Stimulated activated naive B cell treated with anti-CD40 and anti-IgM and Interleukin-4, amounts not matched to agents 10 μg/mL and 1 μg/mL and 100 μg/mL, for 72 hours (primary cell): ENCODE results near the gene THPO.
A peak's percentile ranks its signal among the peaks of the same experiment; 100 is the strongest.
"Not testable (repeated sequence)": the region's sequence is repeated elsewhere in the genome, so short reads cannot be mapped to it uniquely, and the experiment has no call there.

Experiments used
- ATAC-seq, 2 donors: fragments of 150-1000 bp; cut with Tn5 transposase; replicated peaks; 2 replicates each; pipeline ENCODE4 v1.10.0; 2021; ENCODE audit warnings: moderate library complexity in 1 of 2
- DNase-seq: peaks from one replicate; pipeline ENCODE4 v3.0.0; 2021
- H3K27ac Mint-ChIP-seq: one replicate; pipeline ENCODE4 v1.8.0; 2022; ENCODE audit warnings: mild to moderate bottlenecking, mixed read lengths
- H3K27me3 Mint-ChIP-seq, 2 donors: one replicate each; pipeline ENCODE4 v1.8.0; 2022; ENCODE audit warnings: mixed read lengths in 2 of 2
- H3K36me3 Mint-ChIP-seq, 2 donors: one replicate each; pipeline ENCODE4 v1.8.0; 2022; ENCODE audit warnings: mixed read lengths in 2 of 2, mild to moderate bottlenecking in 1 of 2
- H3K4me1 Mint-ChIP-seq, 2 donors: one replicate each; pipeline ENCODE4 v1.8.0; 2022; ENCODE audit warnings: mixed read lengths in 2 of 2, mild to moderate bottlenecking in 1 of 2
- H3K4me3 Mint-ChIP-seq, 2 donors: one replicate each; pipeline ENCODE4 v1.8.0; 2022; ENCODE audit warnings: mild to moderate bottlenecking in 2 of 2, mixed read lengths in 2 of 2, moderate library complexity in 1 of 2
- H3K9me3 Mint-ChIP-seq, 2 donors: one replicate each; pipeline ENCODE4 v1.8.0; 2022; ENCODE audit warnings: mixed read lengths in 2 of 2, mild to moderate bottlenecking in 1 of 2

The THPO gene

DNA sequence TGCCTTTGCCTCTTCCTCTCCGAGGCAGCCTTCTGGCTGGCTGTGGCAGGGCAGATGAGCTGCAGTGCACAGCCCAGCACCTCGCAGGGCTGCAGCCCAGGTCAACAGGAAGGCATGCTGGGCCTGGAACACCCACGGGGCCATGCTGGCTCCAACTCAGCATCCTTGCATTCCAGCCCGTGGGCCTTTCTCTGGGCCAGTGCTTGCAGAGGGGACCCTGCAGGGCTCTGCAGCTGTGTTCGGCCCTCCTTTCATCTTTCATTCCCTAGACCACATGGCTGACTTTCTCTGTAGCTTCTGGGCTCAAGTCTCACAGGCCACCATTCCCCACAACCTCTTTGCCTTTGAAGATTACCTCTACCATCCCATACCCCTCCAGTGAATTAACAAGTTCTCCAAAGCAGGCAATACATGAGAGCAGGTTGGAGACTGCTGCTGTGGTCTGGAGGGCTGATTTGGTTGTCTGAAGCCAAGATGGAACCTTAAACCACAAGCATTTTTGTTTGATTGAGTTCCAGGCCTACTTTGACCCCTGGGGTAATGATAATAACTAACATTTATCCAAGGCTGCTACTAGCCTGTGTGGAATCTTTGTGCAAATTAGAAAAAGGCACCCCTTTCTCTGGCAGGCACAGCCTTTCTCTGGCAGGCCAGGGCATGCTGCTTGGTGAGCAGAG is 34.7 kb downstream of the THPO start:
- H3K9me3 Mint-ChIP-seq: no peaks in the 10 kb centered on the region
- H3K27me3 Mint-ChIP-seq: no peaks in the 10 kb centered on the region
- H3K27ac Mint-ChIP-seq: no peak overlapping the region
- no peak overlapping the region for H3K4me3 Mint-ChIP-seq
- ATAC-seq (no peak), DNase-seq (no peak)
- peaks cover 12 to 13% of the 10 kb centered on the region in 2 donors for H3K4me1 Mint-ChIP-seq
- H3K36me3 Mint-ChIP-seq: peaks cover 24 to 37% of the 10 kb centered on the region in 2 donors

DNA sequence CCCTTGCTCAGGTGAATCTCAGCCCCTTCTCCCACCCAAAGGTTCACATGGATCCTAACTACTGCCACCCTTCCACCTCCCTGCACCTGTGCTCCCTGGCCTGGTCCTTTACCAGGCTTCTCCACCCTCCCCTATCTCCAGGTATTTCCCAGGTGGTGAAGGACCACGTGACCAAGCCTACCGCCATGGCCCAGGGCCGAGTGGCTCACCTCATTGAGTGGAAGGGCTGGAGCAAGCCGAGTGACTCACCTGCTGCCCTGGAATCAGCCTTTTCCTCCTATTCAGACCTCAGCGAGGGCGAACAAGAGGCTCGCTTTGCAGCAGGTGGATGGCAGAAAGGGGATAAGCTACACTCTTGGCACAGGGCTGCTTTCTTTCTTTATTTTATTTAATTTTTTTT is 36.1 kb downstream of the THPO start:
- no peak overlapping the region for H3K4me3 Mint-ChIP-seq
- H3K27ac Mint-ChIP-seq: peak overlapping the region; percentile 51
- DNase-seq (no peak), ATAC-seq (no peak)
- H3K4me1 Mint-ChIP-seq: peaks cover 19 to 27% of the 10 kb centered on the region in 2 donors
- H3K27me3 Mint-ChIP-seq: no peaks in the 10 kb centered on the region
- peaks cover 30 to 47% of the 10 kb centered on the region in 2 donors for H3K36me3 Mint-ChIP-seq
- no peaks in the 10 kb centered on the region for H3K9me3 Mint-ChIP-seq

DNA sequence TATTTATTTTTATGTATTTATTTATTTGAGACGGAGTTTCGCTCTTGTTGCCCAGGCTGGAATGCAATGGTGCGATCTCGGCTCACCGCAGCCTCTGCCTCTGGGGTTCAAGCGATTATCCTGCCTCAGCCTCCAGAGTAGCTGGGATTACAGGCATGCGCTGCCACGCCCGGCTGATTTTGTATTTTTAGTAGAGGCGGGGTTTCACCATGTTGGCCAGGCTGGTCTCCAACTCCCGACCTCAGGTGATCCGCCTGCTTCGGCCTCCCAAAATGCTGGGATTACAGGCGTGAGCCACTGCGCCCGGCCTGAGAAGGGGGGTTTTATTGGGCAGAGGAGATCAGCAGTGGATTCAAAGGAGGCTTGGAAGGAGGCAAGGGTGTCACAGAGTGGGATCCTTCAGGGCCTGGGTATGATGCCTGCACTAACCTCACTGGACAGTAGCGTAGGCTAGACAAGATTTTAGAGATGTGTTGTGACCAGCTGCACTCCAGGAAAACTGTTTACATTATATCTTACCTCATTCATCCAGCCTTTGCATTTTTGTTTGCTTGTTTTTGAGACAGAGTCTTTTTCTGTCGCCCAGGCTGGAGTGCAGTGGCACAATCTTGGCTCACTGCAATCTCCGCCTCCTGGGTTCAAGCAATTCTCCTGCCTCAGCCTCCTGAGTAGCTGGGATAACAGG is 38.4 kb downstream of the THPO start:
- Mint-ChIP-seq H3K36me3 (peaks cover 25 to 42% of the 10 kb centered on the region in 2 donors), H3K4me1 (peaks cover 26 to 39% of the 10 kb centered on the region in 2 donors)
- H3K4me3 Mint-ChIP-seq, H3K9me3 Mint-ChIP-seq, DNase-seq, H3K27me3 Mint-ChIP-seq, H3K27ac Mint-ChIP-seq, ATAC-seq: not testable (repeated sequence)

DNA sequence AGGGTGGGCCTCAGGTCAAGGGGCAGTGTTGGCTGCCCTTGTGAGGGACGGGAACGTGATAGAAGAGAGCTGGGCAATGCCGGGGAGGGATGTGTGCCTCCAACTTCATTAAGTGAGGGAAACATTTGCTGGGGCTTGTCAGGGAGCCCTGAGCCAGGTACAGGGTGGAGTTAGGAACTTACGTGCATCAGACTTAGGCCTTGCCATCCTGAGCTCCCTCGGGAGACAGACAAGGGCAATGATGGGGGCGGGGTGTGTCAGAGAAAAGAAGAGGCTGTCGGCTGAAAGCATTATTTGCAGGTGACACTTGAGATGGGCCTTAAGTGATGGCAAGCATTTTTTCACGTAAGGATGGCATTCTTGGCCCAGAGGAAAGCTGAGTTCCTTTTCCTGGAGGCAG is 39.0 kb downstream of the THPO start:
- Mint-ChIP-seq H3K9me3 (no peaks in the 10 kb centered on the region), H3K4me3 (peak overlapping the region in 1 of 2 donors; percentile 36), H3K27me3 (no peaks in the 10 kb centered on the region), H3K36me3 (peaks cover 28 to 44% of the 10 kb centered on the region in 2 donors), H3K4me1 (peaks cover 29 to 43% of the 10 kb centered on the region in 2 donors), H3K27ac (peak overlapping the region; percentile 75)
- no peak for ATAC-seq
- no peak for DNase-seq

DNA sequence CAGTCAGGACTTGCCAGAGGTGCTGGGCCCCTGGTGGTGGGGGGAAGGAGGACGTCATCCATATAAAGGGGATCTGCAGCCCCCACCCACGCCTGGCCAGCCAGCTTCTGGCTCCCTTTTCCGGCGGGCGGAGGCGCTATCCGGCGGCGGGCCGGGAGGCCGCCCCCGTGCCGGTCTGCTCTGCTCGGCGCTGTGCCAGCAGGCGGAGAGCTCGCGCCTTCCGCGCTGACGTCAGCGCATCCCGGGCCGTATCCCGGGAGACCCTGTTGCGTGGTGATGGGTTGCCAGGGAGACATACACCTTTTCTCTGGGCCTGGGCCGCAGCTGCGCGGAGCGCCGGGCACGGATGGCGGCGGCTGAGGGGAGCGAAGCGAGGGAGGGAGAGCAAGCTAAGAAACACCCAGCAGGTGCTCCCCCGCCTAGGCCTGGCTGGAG is 39.5 kb downstream of the THPO start:
- Mint-ChIP-seq H3K36me3 (peaks cover 31 to 48% of the 10 kb centered on the region in 2 donors), H3K4me1 (peaks cover 33 to 48% of the 10 kb centered on the region in 2 donors), H3K27me3 (no peaks in the 10 kb centered on the region), H3K27ac (peak overlapping the region; percentile 75), H3K4me3 (peak overlapping the region in 1 of 2 donors; percentile 36), H3K9me3 (no peaks in the 10 kb centered on the region)
- ATAC-seq (no peak), DNase-seq (no peak)

DNA sequence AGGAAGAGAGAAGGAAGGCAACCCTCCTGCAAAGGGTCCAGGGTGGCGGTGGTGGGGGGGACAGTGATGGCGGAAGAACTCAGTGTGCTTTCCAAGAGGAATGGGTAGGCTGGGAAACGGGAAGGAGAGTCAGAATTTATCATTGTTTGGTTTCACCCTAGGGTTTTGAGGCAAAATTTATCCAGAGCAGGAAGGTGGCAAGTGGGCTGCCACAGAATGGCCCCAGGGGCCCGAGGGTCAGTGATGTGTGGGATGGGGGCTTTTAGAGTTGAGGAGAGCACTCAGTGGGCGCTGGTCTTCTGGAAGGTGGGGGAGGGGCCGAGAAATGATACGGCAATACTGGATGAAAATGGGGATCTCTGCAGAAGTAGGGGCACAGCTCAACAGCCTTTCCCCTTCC is 40.0 kb downstream of the THPO start:
- no peak overlapping the region for H3K27ac Mint-ChIP-seq
- peak overlapping the region in 1 of 2 donors; percentile 18 for H3K4me3 Mint-ChIP-seq
- no peak for ATAC-seq

DNA sequence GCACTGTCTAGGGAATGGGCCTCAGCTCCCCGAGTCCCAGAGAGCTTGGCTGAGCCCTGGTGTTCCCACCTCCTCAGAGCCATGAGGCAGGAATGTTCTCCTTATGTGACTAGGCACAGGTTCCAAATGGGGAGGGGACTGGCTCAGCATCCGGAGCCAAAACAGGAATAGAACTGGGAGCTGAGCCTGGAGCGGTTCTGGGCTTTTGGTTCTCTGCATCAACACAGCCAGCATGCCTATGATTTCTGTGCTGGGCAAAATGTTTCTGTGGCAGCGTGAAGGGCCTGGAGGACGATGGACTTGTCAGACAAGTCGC is 40.6 kb downstream of the THPO start, which contains the start of gene FAM131A:
Gene FAM131A (plus strand): TSS at position 202 of the 316 bp plus-strand sequence. CDS start 31 bp downstream, at position 233.
- Mint-ChIP-seq H3K4me3 (peak within 1 kb of the TSS; percentile 91 to 95), H3K27ac (peak within 1 kb of the TSS; percentile 94), H3K9me3 (no peaks in the 10 kb centered on the region), H3K27me3 (no peaks in the 10 kb centered on the region), H3K36me3 (peaks cover 34 to 50% of the 10 kb centered on the region in 2 donors), H3K4me1 (peaks cover 40 to 60% of the 10 kb centered on the region in 2 donors)
- DNase-seq (no peak), ATAC-seq (no peak)

More for the DNA sequence above, 40.0 kb downstream of the THPO start:
- Mint-ChIP-seq H3K9me3 (no peaks in the 10 kb centered on the region), H3K4me1 (peaks cover 37 to 54% of the 10 kb centered on the region in 2 donors), H3K36me3 (peaks cover 32 to 48% of the 10 kb centered on the region in 2 donors), H3K27me3 (no peaks in the 10 kb centered on the region)
- DNase-seq: no peak

DNA sequence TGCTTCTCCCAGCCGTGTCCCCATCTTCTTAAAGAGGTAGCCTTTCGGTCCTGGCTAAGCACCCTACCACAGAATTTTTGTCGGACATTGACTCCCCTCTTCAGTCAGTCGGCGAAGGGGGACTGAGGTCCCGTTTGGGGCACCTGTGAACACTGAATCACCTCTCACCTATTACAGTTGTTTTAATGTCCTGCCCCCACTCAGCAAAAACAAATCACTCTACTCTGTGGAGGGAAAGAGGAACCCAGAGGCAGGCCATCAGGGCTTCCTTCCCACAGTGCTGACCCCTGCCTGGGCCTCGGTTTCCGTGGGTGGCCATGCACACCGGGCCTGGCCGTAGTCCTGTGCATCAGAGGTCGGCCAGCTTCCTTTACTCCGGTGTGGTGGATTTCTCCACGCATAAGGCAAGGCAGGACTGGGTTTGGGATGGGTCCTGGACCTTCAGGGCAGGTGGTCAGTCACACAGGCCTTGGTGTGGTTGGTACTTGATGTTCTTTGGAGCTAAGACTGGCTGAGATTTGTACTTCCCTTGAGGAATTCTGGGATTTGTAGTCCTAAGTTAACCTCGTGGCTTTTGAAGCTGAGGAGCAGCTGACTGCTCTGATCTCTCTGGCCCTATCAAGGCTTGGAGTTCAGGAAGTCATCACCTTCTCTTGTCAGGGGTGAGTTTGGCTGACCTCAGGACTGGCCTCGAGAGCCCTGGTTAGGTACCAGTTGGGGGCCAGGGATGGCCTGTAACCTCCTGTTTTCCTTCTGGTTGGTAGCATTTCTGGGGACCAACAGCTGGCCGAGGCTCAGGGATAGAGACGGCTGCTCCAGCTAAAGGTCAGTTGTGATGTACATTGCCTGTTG is 41.2 kb downstream of the THPO start:
- Mint-ChIP-seq H3K9me3 (no peaks in the 10 kb centered on the region), H3K27me3 (no peaks in the 10 kb centered on the region), H3K36me3 (peaks cover 37 to 54% of the 10 kb centered on the region in 2 donors), H3K4me1 (peaks cover 40 to 62% of the 10 kb centered on the region in 2 donors), H3K27ac (peak overlapping the region; percentile 94), H3K4me3 (peak overlapping the region; percentile 91 to 95)
- peak; percentile 13 to 26 for ATAC-seq
- DNase-seq: no peak

DNA sequence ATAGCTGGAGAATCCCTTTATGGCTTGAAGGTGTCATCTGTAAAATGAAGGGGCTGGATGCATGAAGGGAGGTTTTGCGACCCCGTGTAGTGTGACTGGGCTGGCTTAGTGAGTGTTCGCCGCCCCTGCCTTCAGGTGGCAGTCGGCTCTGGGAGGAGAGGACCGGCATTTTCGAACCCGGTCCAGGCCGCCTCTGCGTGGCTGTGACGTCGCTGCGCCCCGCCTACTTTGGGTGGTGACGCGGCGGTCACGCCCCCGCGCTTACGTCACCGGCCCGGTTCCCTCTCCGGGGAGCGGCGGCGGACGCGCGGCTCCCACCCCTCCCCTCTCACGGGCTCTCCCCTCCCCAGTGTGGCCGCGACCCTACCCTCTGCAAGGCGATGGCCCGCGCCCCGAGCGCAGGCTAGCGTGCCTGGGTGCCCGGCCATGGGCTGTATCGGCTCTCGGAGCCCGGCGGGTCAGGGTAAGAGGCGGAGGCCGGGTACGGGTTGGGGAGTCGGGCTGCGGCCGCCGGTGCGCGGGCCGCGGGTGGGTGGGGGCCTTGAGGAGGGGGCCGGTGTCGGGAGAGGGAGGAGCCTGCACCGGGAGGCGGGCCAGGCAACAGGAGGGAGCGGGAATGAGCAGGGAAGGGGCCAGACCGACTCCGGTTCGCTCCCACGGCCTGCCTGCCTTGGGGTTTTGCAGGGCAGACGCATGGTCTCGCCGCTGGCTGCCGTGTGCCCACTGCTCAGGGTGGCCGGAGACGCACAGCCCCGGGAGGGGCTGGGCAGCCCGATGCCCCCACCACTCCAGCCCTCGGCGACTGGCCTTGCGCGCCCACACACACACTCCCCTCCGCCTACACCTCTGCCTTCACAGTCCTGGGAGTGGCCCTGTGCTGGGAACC is 42.1 kb downstream of the THPO start:
- DNase-seq: peak; percentile 77
- peak overlapping the region; percentile 91 to 95 for H3K4me3 Mint-ChIP-seq
- peaks cover 42 to 56% of the 10 kb centered on the region in 2 donors for H3K36me3 Mint-ChIP-seq
- H3K9me3 Mint-ChIP-seq: no peaks in the 10 kb centered on the region
- no peaks in the 10 kb centered on the region for H3K27me3 Mint-ChIP-seq
- peaks cover 39 to 62% of the 10 kb centered on the region in 2 donors for H3K4me1 Mint-ChIP-seq
- H3K27ac Mint-ChIP-seq: peak overlapping the region; percentile 94
- ATAC-seq: peak; percentile 69 to 81

DNA sequence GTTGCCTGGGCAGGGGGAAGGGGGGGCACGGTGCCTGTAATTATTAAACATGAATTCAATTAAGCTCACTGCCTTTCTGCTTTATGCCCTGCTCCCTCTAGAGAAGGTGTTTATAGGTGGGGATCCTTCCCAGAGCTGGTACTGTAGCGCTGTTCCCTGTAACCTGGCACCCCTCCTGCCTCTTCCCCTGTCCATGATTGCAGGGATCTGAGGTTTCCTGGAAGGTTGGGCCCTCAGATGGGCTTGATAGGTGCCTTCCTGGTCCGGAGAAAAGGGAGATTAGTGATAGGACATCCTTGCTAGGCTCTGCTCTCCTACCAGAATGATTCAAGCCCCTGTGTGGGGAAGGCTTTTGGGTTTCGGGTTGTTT is 42.7 kb downstream of the THPO start:
- Mint-ChIP-seq H3K4me1 (peaks cover 35 to 62% of the 10 kb centered on the region in 2 donors), H3K9me3 (no peaks in the 10 kb centered on the region), H3K27ac (peak overlapping the region; percentile 85), H3K36me3 (peaks cover 41 to 52% of the 10 kb centered on the region in 2 donors), H3K27me3 (no peaks in the 10 kb centered on the region), H3K4me3 (peak overlapping the region; percentile 91 to 95)
- ATAC-seq (peak in 1 of 2 donors; percentile 2), DNase-seq (no peak)

DNA sequence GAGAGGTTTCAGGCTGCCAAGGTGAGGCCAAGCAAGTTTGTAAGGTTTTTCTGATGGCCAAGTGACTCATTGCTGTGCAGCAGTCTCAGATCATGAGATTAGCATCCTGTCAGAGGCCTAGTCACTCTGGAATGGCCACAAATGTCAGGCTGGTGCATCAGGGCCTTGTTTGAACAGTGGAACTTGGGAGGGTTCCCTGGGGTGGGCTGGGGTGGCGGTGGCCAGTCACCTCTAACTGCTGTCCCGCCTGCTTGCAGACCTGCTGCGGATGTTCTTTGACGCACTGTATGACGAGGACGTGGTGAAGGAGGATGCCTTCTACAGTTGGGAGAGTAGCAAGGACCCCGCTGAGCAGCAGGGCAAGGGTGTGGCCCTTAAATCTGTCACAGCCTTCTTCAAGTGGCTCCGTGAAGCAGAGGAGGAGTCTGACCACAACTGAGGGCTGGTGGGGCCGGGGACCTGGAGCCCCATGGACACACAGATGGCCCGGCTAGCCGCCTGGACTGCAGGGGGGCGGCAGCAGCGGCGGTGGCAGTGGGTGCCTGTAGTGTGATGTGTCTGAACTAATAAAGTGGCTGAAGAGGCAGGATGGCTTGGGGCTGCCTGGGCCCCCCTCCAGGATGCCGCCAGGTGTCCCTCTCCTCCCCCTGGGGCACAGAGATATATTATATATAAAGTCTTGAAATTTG is 43.4 kb downstream of the THPO start:
- peak overlapping the region; percentile 21 to 31 for H3K4me3 Mint-ChIP-seq
- peak overlapping the region; percentile 77 for H3K27ac Mint-ChIP-seq

DNA sequence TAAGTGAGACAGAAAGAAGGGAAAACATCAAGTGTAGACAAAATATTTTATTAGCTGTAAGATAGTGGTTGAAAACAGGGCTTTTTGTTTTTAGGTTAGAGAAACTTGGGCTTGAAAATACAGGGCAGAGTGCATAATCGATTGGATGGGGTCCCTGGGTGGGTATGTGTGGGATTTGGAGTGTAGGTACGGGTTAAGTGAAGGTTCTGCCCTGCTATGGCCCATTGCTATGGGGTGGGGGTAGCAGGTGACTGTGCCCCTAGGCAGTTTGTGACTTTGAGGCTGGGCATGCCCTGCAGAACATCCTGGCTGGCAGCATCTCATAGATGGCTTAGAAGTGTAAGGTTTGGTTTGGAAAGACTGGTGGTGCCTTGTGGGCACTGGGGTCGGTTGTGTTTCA is 44.3 kb downstream of the THPO start:
- Mint-ChIP-seq H3K36me3 (peaks cover 49 to 60% of the 10 kb centered on the region in 2 donors), H3K27me3 (no peaks in the 10 kb centered on the region), H3K27ac (peak overlapping the region; percentile 77), H3K4me3 (no peak overlapping the region), H3K4me1 (peaks cover 31 to 69% of the 10 kb centered on the region in 2 donors), H3K9me3 (no peaks in the 10 kb centered on the region)
- DNase-seq: no peak
- no peak for ATAC-seq

More for the DNA sequence above, 43.4 kb downstream of the THPO start:
- peak in 1 of 2 donors; percentile 20 for ATAC-seq
- H3K4me1 Mint-ChIP-seq: peaks cover 35 to 65% of the 10 kb centered on the region in 2 donors
- no peak for DNase-seq
- peaks cover 44 to 56% of the 10 kb centered on the region in 2 donors for H3K36me3 Mint-ChIP-seq
- H3K27me3 Mint-ChIP-seq: no peaks in the 10 kb centered on the region
- H3K9me3 Mint-ChIP-seq: no peaks in the 10 kb centered on the region

DNA sequence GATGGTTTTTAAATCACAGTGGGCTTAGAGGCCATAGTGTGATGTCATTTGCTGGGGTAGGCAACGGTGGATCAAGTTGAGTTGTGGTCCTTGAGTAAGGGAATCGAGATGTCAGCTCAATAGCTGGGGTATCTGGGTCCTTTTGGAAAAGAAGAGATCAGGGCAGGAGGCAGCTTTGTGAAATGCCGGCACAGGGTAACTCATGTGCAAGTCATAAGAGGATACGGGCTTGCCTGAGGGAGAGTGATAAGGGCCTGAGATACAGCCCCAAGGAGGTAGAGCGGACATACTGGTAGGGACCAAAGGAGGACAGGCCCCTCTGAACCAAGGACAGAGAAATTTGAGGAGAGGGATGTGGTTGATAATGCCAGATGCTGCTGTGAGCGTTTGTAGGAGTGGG is 44.8 kb downstream of the THPO start:
- Mint-ChIP-seq H3K27ac (peak overlapping the region; percentile 77), H3K4me3 (no peak overlapping the region), H3K36me3 (peaks cover 54 to 64% of the 10 kb centered on the region in 2 donors), H3K4me1 (peaks cover 34 to 68% of the 10 kb centered on the region in 2 donors), H3K27me3 (no peaks in the 10 kb centered on the region), H3K9me3 (no peaks in the 10 kb centered on the region)
- ATAC-seq: no peak
- no peak for DNase-seq
